AG10803 (cell line): ENCODE results near the gene SLC17A7.

ENCODE experiments used
- DNase-seq: peaks from one replicate; pipeline ENCODE4 v3.0.0; 2010; ENCODE audit warnings: low read depth
- H3K4me3 ChIP-seq: 2 replicates; pipeline ENCODE4 v1.5.1; 2011; ENCODE audit warnings: mild to moderate bottlenecking, low read length, control low read depth
- CTCF ChIP-seq: conservative IDR thresholded peaks from 2 replicates; pipeline ENCODE4 v1.5.1; 2011; ENCODE audit warnings: mild to moderate bottlenecking, low read length, control low read depth, inconsistent platforms

Gene SLC17A7

GRCh38 chr19:49391581-49392399 is 49.5 kb downstream of the SLC17A7 start:
- peak; percentile 73 for TF ChIP-seq CTCF
- H3K4me3 ChIP-seq: no peak overlapping the region
- peak; percentile 62 for DNase-seq

- no peak overlapping the region for H3K4me3 ChIP-seq
- no peak for DNase-seq
- TF ChIP-seq CTCF: no peak
Measured at GRCh38 chr19:49390929-49391359, 50.4 kb downstream of the SLC17A7 start.

- DNase-seq: no peak
- no peak for TF ChIP-seq CTCF
- H3K4me3 ChIP-seq: no peak overlapping the region
Measured at GRCh38 chr19:49390131-49390928, 51.0 kb downstream of the SLC17A7 start.

GRCh38 chr19:49389406-49389805 is 51.9 kb downstream of the SLC17A7 start:
- no peak overlapping the region for H3K4me3 ChIP-seq
- no peak for TF ChIP-seq CTCF
- DNase-seq: no peak

GRCh38 chr19:49387936-49388372 is 53.4 kb downstream of the SLC17A7 start, which contains the start of gene KASH5:
Gene KASH5 (plus strand): TSS chr19:49388249. CDS start chr19:49390884, 2,635 bp downstream.
- H3K4me3 ChIP-seq: no peak within 1 kb of the TSS
- DNase-seq: peak; percentile 53
- TF ChIP-seq CTCF: no peak

- H3K4me3 ChIP-seq: no peak overlapping the region
- TF ChIP-seq CTCF: no peak
- DNase-seq: no peak
Measured at GRCh38 chr19:49383599-49383998, 57.7 kb downstream of the SLC17A7 start.

GRCh38 chr19:49382639-49383038 is 58.7 kb downstream of the SLC17A7 start:
- DNase-seq: no peak
- no peak overlapping the region for H3K4me3 ChIP-seq
- no peak for TF ChIP-seq CTCF
